Measurements from ENCODE around the gene IKZF4. TPM values are rescaled to one million over a fixed set of nuclear protein-coding genes. Genes with fewer than 3 reads are reported as not detected.

Gene IKZF4
- total RNA-seq, 1 experiment from 2014 or later = 7.3 TPM

DNA sequence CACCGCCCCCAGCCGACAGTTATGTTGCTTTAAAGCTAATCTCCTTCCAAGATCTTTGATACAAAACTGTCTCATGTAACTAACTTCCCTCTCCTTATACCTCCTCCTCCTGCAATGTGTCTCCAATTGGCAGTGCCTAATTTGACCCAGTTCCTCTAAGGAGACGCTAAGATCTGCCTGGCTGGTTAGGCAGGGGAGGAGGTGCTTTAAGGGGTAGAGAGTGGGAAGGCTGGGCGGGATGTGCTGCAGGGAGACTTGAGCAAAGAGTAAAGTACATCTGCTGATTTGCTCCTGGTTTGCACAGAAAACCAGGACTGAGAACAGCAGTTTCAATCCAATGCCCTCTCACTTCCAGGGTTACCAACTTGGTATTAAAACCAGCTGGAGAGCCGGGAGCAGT, 7.4 kb upstream of the IKZF4 start:
- H3K27ac Mint-ChIP-seq (ENCODE audit: unreplicated experiment) = no peak overlapping the region
- intact Hi-C loops (cut with micrococcal nuclease; ENCODE audit: unreplicated experiment) = no loop called here

DNA sequence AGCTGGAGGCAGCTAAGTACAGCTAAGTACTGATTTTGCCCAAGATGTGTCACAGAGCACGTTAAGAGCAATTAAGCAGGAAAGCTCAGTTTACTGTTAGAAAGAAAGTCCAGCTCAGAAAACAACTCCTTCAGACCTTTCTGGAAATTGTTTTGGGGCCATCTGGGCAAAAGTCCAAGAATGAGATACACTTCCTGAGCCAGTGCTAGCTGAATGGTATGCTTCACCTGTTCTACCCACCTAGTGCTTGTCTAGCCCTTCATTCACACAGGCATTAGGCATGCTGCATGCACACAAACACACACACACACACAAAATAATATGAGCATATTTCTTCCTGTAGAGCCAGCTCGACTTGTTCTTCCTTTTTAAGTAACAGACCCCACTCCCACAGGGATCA, 6.6 kb upstream of the IKZF4 start:
- intact Hi-C loops (cut with micrococcal nuclease; ENCODE audit: unreplicated experiment) = no loop called here
- CTCF ChIA-PET = interaction anchor here (0.5 to 1.1 kb wide), 3 partner anchors 41 to 301 kb away, joined by 4 to 6 read pairs (median 5); partner anchors contain the start of gene RAB5B
- peaks cover 10% of the 10 kb centered on the region for H3K4me1 Mint-ChIP-seq (ENCODE audit: low read depth, unreplicated experiment)

More for the DNA sequence above, 7.4 kb upstream of the IKZF4 start:
- DNase-seq = no peak
- H3K27me3 Mint-ChIP-seq (ENCODE audit: unreplicated experiment) = no peaks in the 10 kb centered on the region
- no TSS peak for BruUV-seq (replicated peaks)
- peaks cover 10% of the 10 kb centered on the region for H3K4me1 Mint-ChIP-seq (ENCODE audit: low read depth, unreplicated experiment)
- H3K9me3 Mint-ChIP-seq (ENCODE audit: low read depth, unreplicated experiment) = no peaks in the 10 kb centered on the region
- no peak overlapping the region for H3K4me3 Mint-ChIP-seq (ENCODE audit: low read depth, unreplicated experiment)
- TF ChIP-seq, protein P1, sequence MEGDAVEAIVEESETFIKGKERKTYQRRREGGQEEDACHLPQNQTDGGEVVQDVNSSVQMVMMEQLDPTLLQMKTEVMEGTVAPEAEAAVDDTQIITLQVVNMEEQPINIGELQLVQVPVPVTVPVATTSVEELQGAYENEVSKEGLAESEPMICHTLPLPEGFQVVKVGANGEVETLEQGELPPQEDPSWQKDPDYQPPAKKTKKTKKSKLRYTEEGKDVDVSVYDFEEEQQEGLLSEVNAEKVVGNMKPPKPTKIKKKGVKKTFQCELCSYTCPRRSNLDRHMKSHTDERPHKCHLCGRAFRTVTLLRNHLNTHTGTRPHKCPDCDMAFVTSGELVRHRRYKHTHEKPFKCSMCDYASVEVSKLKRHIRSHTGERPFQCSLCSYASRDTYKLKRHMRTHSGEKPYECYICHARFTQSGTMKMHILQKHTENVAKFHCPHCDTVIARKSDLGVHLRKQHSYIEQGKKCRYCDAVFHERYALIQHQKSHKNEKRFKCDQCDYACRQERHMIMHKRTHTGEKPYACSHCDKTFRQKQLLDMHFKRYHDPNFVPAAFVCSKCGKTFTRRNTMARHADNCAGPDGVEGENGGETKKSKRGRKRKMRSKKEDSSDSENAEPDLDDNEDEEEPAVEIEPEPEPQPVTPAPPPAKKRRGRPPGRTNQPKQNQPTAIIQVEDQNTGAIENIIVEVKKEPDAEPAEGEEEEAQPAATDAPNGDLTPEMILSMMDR (IDR thresholded peaks at IDR 0.05; ENCODE audit: unreplicated experiment) = no peak
- CTCF ChIA-PET = interaction anchor here (1.1 kb wide), 1 partner anchor 40 kb away, joined by 4 read pairs; the partner anchor contains the start of gene RAB5B
- peaks cover 5% of the 10 kb centered on the region for H3K36me3 Mint-ChIP-seq (ENCODE audit: insufficient read depth, unreplicated experiment)

DNA sequence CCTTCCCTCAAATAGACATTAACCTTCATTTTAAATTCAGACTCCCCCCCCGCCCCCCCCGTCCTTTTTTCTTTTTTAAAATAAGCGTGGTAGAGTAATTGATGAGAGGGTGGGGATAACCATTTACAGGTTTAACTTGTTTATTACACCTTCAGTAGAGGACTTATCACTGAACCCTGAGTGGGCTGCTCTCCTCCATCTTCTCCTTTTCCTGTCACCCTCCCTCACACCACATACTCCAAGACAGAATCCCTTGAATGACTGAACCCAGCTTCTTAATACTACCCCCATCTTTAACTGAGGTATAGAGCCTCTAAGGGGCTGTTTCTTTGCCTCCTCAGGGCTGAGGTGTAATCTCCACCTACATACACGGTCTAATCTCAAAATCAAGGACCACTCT, 3.7 kb upstream of the IKZF4 start:
- TF ChIP-seq, protein P1 (IDR thresholded peaks at IDR 0.05; ENCODE audit: unreplicated experiment) = no peak
- H3K36me3 Mint-ChIP-seq (ENCODE audit: insufficient read depth, unreplicated experiment) = peaks cover 7% of the 10 kb centered on the region
- BruUV-seq (replicated peaks) = no TSS peak
- intact Hi-C loops (cut with micrococcal nuclease; ENCODE audit: unreplicated experiment) = no loop called here
- no peak overlapping the region for H3K4me3 Mint-ChIP-seq (ENCODE audit: low read depth, unreplicated experiment)
- H3K9me3 Mint-ChIP-seq (ENCODE audit: low read depth, unreplicated experiment) = no peaks in the 10 kb centered on the region
- CTCF ChIA-PET = interaction anchor here (0.5 kb wide), 1 partner anchor 56 kb away, joined by 4 read pairs; no protein-coding TSS in a partner anchor
- DNase-seq = no peak
- no peaks in the 10 kb centered on the region for H3K27me3 Mint-ChIP-seq (ENCODE audit: unreplicated experiment)
- H3K4me1 Mint-ChIP-seq (ENCODE audit: low read depth, unreplicated experiment) = peaks cover 10% of the 10 kb centered on the region
- no peak overlapping the region for H3K27ac Mint-ChIP-seq (ENCODE audit: unreplicated experiment)

More for the DNA sequence above, 6.6 kb upstream of the IKZF4 start:
- H3K36me3 Mint-ChIP-seq (ENCODE audit: insufficient read depth, unreplicated experiment) = peaks cover under 1% of the 10 kb centered on the region
- TF ChIP-seq, protein P1 (IDR thresholded peaks at IDR 0.05; ENCODE audit: unreplicated experiment) = no peak
- peak; percentile 19 for DNase-seq
- no peaks in the 10 kb centered on the region for H3K27me3 Mint-ChIP-seq (ENCODE audit: unreplicated experiment)
- no peak overlapping the region for H3K27ac Mint-ChIP-seq (ENCODE audit: unreplicated experiment)
- H3K4me3 Mint-ChIP-seq (ENCODE audit: low read depth, unreplicated experiment) = no peak overlapping the region
- no peaks in the 10 kb centered on the region for H3K9me3 Mint-ChIP-seq (ENCODE audit: low read depth, unreplicated experiment)
- no TSS peak for BruUV-seq (replicated peaks)

DNA sequence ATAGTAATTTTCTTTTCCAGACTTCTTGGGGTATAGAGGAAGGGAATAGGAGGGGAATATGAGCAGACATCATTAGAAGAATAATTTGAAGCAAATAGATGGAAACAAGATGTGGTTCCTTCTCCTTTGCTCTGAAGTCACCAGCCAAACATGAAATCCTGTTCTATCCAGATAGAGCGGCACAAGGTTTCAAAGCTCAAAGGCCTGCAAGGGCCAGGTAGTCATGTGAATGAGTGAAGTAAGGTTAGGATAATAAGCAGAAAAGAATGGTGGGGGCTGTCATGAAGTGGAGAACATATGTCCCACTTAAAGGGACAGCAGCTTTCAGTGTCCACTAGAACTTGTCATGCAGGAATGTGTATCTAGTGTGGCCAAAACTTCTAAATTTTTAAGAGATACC, 2.5 kb upstream of the IKZF4 start:
- no TSS peak for BruUV-seq (replicated peaks)
- H3K4me1 Mint-ChIP-seq (ENCODE audit: low read depth, unreplicated experiment) = peaks cover 10% of the 10 kb centered on the region
- peaks cover 7% of the 10 kb centered on the region for H3K36me3 Mint-ChIP-seq (ENCODE audit: insufficient read depth, unreplicated experiment)
- no peaks in the 10 kb centered on the region for H3K9me3 Mint-ChIP-seq (ENCODE audit: low read depth, unreplicated experiment)
- no peaks in the 10 kb centered on the region for H3K27me3 Mint-ChIP-seq (ENCODE audit: unreplicated experiment)
- DNase-seq = no peak
- CTCF ChIA-PET = interaction anchor here (1.7 kb wide), 1 partner anchor 11 kb away, joined by 4 read pairs; no protein-coding TSS in a partner anchor
- TF ChIP-seq, protein P1 (IDR thresholded peaks at IDR 0.05; ENCODE audit: unreplicated experiment) = no peak
- no peak overlapping the region for H3K4me3 Mint-ChIP-seq (ENCODE audit: low read depth, unreplicated experiment)
- no peak overlapping the region for H3K27ac Mint-ChIP-seq (ENCODE audit: unreplicated experiment)
- intact Hi-C loops (cut with micrococcal nuclease; ENCODE audit: unreplicated experiment) = no loop called here

Data from Calu3 (cell line).